Measurements from ENCODE around the gene GALNT12.

The GALNT12 gene

DNA sequence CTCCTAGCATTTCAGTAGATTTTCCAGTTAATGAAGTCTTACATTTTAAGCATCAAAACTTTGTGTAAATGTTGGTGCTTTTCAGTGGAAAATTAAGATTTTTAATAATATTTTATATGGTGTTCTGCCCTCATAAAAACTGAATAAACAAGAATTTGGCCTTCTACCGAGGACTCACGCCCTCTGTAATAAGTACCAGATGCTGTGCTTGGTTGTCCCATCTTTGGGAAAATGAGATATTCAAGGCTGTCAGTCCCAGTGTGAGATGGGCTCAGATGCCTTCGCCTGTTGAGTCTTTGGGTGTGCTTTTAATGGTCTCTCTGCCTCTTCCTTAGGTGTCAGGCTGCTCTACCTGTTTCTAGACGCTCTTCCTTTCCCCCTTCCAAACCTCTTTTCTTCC, 28.7 kb downstream of the GALNT12 start:
- DNase-seq (ENCODE audit: insufficient read length, low spot score) (no peak), FAIRE-seq (no peak)
- TF ChIP-seq POLR2A (IDR thresholded peaks at IDR 0.05; ENCODE audit: low read depth, low read length) (no peak), SPI1 (IDR thresholded peaks at IDR 0.05; ENCODE audit: low read depth, low read length) (no peak), TAF1 (IDR thresholded peaks at IDR 0.05; ENCODE audit: low read depth, low read length) (no peak), PAX5 (IDR thresholded peaks at IDR 0.05; ENCODE audit: insufficient read depth, low read length, severe bottlenecking) (no peak), POLR2AphosphoS5 (IDR thresholded peaks at IDR 0.05; ENCODE audit: low read depth, low read length) (no peak), POU2F2 (IDR thresholded peaks at IDR 0.05; ENCODE audit: low read depth, low read length) (no peak)

DNA sequence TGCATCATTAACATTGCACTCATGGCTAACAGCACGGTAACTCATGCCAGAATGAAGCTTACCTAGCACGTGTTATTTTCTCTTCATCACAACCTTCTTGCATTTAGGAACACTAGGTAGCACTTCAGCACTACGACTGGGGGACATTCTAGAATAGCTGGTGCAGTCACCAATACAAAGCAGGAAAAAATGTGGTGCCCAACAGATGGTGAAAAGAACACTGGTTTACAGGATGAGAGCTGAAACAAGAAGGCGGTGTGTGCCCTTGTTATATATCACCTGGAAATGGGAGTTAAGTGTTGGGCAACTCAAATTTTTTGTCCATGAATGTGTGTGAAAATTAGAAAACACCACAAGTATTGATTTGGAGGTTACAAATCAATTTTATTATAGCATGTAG, 30.0 kb downstream of the GALNT12 start:
- DNase-seq (ENCODE audit: insufficient read length, low spot score) = no peak
- FAIRE-seq = no peak
- TF ChIP-seq PAX5 (IDR thresholded peaks at IDR 0.05; ENCODE audit: insufficient read depth, low read length, severe bottlenecking) = no peak
- TF ChIP-seq POLR2A (IDR thresholded peaks at IDR 0.05; ENCODE audit: low read depth, low read length) = no peak
- no peak for TF ChIP-seq POLR2AphosphoS5 (IDR thresholded peaks at IDR 0.05; ENCODE audit: low read depth, low read length)
- no peak for TF ChIP-seq POU2F2 (IDR thresholded peaks at IDR 0.05; ENCODE audit: low read depth, low read length)
- no peak for TF ChIP-seq TAF1 (IDR thresholded peaks at IDR 0.05; ENCODE audit: low read depth, low read length)

DNA sequence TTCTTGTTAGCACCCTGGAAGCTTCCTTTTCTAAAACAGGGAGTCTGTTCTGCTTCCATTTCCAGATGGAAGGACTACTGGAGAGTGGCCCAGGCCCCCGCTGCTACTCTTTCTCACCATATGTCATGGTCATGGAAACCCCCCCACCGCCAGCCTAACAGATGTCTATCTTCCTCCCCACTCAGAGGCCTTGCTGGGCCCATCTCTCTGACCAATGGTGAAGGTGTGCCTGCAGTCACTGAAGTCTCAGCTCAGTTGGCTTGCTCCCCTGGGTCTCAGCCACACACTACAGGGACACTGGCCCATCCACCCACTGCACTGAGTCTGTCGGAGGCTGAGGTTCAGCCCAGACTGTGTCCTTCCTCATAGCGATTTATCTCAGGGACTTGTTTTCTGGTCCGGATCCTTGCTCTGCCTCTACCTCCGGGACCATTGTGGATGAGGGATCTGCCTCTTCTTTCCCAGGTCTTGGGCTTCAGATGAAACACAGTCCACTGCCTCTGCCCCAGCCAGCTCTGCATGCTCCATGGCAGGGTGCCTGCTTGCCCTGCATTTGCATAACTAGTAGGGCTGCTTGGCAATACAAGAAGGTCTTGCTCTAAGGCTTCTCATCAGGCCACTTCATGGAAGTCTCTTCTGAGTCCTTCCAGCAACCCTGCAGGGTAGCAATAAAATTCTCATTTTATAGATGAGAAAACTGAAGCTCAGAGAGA, 30.8 kb downstream of the GALNT12 start:
- TF ChIP-seq POLR2A (IDR thresholded peaks at IDR 0.05; ENCODE audit: low read depth, low read length) (no peak), SPI1 (IDR thresholded peaks at IDR 0.05; ENCODE audit: low read depth, low read length) (no peak), TAF1 (IDR thresholded peaks at IDR 0.05; ENCODE audit: low read depth, low read length) (no peak), PAX5 (IDR thresholded peaks at IDR 0.05; ENCODE audit: insufficient read depth, low read length, severe bottlenecking) (no peak)
- DNase-seq (ENCODE audit: insufficient read length, low spot score) = no peak
- FAIRE-seq = no peak

DNA sequence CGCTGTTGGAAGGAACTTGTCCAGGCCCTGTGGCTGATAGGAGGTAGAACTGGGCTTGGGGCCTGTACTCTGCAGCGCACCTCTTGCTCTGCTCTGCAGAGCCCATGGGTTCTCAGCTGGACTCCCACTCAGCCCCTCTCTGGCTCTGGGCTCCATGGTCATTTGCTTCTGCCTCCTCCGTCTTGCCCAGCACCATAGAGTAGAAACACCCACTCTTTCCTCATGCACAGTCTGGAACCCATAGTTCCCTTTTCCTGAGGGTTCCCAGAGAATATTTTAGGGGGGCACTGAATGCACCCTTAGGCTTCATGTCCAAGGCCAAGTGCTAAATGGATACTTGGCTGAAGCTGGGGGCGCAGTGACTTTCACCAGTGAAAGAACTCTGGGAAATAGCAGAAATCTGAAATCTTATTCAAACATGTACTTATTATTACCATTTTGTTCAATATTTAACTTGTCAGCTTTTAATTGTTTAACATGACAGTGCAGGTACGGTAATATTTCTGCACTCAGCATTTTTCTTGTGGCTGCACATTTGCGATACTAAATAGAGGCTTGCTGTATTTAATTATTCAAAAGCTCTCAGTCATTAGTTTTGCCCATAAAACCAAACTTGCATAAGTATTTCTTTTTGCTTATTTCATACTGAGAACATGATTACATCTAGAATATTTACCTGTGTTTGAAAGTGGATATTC, 31.5 kb downstream of the GALNT12 start:
- DNase-seq (ENCODE audit: insufficient read length, low spot score) (no peak), FAIRE-seq (no peak)
- TF ChIP-seq POLR2A (IDR thresholded peaks at IDR 0.05; ENCODE audit: low read depth, low read length) (no peak), SPI1 (IDR thresholded peaks at IDR 0.05; ENCODE audit: low read depth, low read length) (no peak), TAF1 (IDR thresholded peaks at IDR 0.05; ENCODE audit: low read depth, low read length) (no peak), PAX5 (IDR thresholded peaks at IDR 0.05; ENCODE audit: insufficient read depth, low read length, severe bottlenecking) (no peak)

DNA sequence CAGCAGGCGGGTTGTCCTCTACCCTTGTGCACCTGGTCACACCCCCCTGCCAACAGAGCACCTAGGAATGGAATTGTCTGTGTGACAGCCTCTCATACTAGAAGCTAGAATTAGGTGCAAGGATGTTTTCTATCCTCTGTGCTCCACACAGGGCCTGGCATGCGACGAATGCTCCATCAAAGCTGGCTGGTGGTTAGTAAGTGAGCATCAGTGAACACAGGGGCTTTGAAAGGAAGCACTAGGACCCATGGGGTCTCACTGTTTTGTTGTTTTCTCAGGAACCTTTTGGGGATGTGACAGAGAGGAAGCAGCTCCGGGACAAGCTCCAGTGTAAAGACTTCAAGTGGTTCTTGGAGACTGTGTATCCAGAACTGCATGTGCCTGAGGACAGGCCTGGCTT, 32.3 kb downstream of the GALNT12 start:
- FAIRE-seq (no peak), DNase-seq (ENCODE audit: insufficient read length, low spot score) (no peak)
- TF ChIP-seq POLR2AphosphoS5 (IDR thresholded peaks at IDR 0.05; ENCODE audit: low read depth, low read length) = no peak
- TF ChIP-seq POLR2A (IDR thresholded peaks at IDR 0.05; ENCODE audit: low read depth, low read length) = no peak
- no peak for TF ChIP-seq TAF1 (IDR thresholded peaks at IDR 0.05; ENCODE audit: low read depth, low read length)
- no peak for TF ChIP-seq SPI1 (IDR thresholded peaks at IDR 0.05; ENCODE audit: low read depth, low read length)
- no peak for TF ChIP-seq PAX5 (IDR thresholded peaks at IDR 0.05; ENCODE audit: insufficient read depth, low read length, severe bottlenecking)
- no peak for TF ChIP-seq POU2F2 (IDR thresholded peaks at IDR 0.05; ENCODE audit: low read depth, low read length)

DNA sequence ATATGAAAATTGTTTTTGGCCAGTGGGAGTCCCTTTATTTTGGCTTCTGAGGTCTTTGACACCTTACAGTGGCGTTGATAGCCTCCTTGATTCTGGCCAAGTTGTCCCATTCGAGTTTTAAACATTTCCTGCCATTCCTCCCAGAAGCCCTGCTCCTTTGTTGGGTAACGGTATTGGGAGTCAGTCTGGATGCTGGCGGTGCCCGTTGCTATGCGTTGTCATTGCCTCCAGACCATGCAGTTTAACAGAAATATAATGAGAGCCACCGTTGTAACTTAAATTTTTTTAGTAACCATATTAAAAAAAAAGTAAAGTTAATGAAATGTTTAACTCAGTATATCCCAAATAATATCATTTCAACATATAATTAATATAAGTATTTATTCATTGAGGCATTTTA, 35.0 kb downstream of the GALNT12 start:
- TF ChIP-seq TAF1 (IDR thresholded peaks at IDR 0.05; ENCODE audit: low read depth, low read length) (no peak), POLR2AphosphoS5 (IDR thresholded peaks at IDR 0.05; ENCODE audit: low read depth, low read length) (no peak), POLR2A (IDR thresholded peaks at IDR 0.05; ENCODE audit: low read depth, low read length) (no peak), POU2F2 (IDR thresholded peaks at IDR 0.05; ENCODE audit: low read depth, low read length) (no peak), PAX5 (IDR thresholded peaks at IDR 0.05; ENCODE audit: insufficient read depth, low read length, severe bottlenecking) (no peak), SPI1 (IDR thresholded peaks at IDR 0.05; ENCODE audit: low read depth, low read length) (no peak)
- FAIRE-seq = no peak
- no peak for DNase-seq (ENCODE audit: insufficient read length, low spot score)

DNA sequence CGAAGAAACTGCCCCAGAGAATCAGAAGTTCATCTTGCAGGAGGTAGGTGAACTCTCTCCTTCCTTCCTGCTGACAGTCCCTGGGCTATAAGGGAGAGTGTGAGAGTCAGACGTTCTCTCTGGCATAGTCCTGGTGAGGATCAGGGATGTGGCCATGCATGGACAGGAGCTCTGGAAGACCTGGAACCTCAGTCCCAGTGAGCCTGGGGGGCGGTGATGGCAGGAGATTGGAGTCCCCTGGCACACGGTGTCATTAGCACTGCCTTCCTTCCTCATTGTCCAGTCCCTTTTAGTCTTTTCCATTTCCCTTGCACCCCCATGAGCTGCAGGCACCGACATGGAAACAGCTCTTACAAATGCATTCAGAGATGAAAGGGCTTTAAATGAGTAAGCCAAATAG, 38.6 kb downstream of the GALNT12 start:
- DNase-seq (ENCODE audit: insufficient read length, low spot score) (no peak), FAIRE-seq (no peak)
- TF ChIP-seq PAX5 (IDR thresholded peaks at IDR 0.05; ENCODE audit: insufficient read depth, low read length, severe bottlenecking) = no peak
- no peak for TF ChIP-seq POLR2A (IDR thresholded peaks at IDR 0.05; ENCODE audit: low read depth, low read length)
- no peak for TF ChIP-seq POU2F2 (IDR thresholded peaks at IDR 0.05; ENCODE audit: low read depth, low read length)
- no peak for TF ChIP-seq TAF1 (IDR thresholded peaks at IDR 0.05; ENCODE audit: low read depth, low read length)
- no peak for TF ChIP-seq SPI1 (IDR thresholded peaks at IDR 0.05; ENCODE audit: low read depth, low read length)
- no peak for TF ChIP-seq POLR2AphosphoS5 (IDR thresholded peaks at IDR 0.05; ENCODE audit: low read depth, low read length)

DNA sequence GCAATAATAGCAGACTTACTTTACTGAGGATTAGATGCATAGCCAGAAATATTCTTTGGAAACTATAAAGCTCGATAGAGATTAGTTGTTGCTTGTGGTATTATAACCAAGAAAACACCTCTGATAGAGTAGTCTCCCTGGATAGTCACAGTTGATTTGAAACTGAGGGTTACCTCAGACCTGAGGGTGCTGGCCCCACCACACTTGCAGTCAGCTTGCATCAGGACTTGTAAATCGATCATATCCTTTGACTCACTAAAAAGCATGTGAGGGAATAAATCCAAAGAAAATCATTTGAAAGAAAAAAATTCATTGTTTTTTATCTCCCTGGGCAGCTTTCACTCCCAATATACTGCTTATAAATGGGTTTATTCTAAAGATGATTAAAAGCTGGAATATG, 39.4 kb downstream of the GALNT12 start:
- TF ChIP-seq TAF1 (IDR thresholded peaks at IDR 0.05; ENCODE audit: low read depth, low read length) = no peak
- TF ChIP-seq PAX5 (IDR thresholded peaks at IDR 0.05; ENCODE audit: insufficient read depth, low read length, severe bottlenecking) = no peak
- TF ChIP-seq POU2F2 (IDR thresholded peaks at IDR 0.05; ENCODE audit: low read depth, low read length) = no peak
- no peak for TF ChIP-seq SPI1 (IDR thresholded peaks at IDR 0.05; ENCODE audit: low read depth, low read length)
- no peak for TF ChIP-seq POLR2A (IDR thresholded peaks at IDR 0.05; ENCODE audit: low read depth, low read length)
- no peak for TF ChIP-seq POLR2AphosphoS5 (IDR thresholded peaks at IDR 0.05; ENCODE audit: low read depth, low read length)
- no peak for DNase-seq (ENCODE audit: insufficient read length, low spot score)
- no peak for FAIRE-seq

DNA sequence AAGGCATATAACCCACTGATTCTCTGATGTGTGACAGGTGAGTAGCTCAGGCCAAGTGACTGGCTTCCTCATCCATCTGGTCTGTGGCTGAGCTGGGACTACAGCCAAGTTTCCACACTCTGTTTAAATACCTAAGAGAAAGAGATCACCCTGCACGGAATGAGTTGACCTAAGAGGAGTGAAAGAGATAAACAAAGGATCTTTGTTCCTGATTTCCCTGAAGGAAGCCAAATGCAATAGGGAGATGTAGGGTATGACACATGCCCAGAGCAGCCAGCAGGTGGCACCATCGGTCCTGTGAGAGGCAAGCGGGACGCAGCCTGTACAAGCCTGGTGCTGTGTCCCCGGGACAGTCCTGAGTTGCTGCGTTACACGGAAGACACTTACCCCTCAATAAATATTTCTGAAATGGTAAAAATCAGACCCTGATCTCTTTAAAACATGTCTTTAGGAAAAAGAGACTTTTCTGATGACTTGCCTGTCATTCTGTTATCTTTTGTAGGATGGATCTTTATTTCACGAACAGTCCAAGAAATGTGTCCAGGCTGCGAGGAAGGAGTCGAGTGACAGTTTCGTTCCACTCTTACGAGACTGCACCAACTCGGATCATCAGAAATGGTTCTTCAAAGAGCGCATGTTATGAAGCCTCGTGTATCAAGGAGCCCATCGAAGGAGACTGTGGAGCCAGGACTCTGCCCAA, 41.1 kb downstream of the GALNT12 start:
- DNase-seq (ENCODE audit: insufficient read length, low spot score) (peak; percentile 66), FAIRE-seq (peak; percentile 94)
- no peak for TF ChIP-seq POU2F2 (IDR thresholded peaks at IDR 0.05; ENCODE audit: low read depth, low read length)
- TF ChIP-seq SPI1 (IDR thresholded peaks at IDR 0.05; ENCODE audit: low read depth, low read length) = no peak
- TF ChIP-seq POLR2AphosphoS5 (IDR thresholded peaks at IDR 0.05; ENCODE audit: low read depth, low read length) = no peak
- TF ChIP-seq PAX5 (IDR thresholded peaks at IDR 0.05; ENCODE audit: insufficient read depth, low read length, severe bottlenecking) = no peak
- no peak for TF ChIP-seq POLR2A (IDR thresholded peaks at IDR 0.05; ENCODE audit: low read depth, low read length)
- no peak for TF ChIP-seq TAF1 (IDR thresholded peaks at IDR 0.05; ENCODE audit: low read depth, low read length)
